NCI-H2196 (cell line): Measurements from ENCODE around the gene ST3GAL3.

Experiments used
- DNase-seq: peaks from one replicate; lab custom pipeline; 2025; ENCODE audit not compliant: unreplicated experiment; lab: John Stamatoyannopoulos, UW

ST3GAL3 gene

DNA sequence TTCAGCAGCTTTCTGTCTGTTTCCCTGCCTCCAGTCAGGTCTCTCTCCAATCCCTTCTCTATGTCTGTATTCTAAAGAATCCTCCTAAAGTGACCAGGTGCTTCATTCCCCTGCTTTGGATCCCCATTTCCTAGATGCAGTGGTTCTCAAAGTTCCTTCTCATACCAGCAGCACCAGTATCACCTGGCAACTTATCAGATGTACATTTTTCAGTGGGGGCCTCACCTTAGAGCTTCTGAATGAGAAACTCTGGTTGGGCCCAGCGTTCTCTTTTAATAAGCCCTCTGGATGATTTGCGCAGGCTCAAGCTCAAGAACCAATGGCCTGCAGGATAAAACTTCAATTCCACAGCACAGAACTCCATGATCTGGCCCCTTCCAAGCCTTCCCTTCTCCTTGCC is 200.9 kb downstream of the ST3GAL3 start:
- no peak for DNase-seq

GRCh38 chr1:43908858-43909257 is 201.5 kb downstream of the ST3GAL3 start:
- DNase-seq = no peak

GRCh38 chr1:43910343-43910742 is 203.0 kb downstream of the ST3GAL3 start:
- DNase-seq = no peak

GRCh38 chr1:43912607-43913006 is 205.3 kb downstream of the ST3GAL3 start:
- no peak for DNase-seq

DNA sequence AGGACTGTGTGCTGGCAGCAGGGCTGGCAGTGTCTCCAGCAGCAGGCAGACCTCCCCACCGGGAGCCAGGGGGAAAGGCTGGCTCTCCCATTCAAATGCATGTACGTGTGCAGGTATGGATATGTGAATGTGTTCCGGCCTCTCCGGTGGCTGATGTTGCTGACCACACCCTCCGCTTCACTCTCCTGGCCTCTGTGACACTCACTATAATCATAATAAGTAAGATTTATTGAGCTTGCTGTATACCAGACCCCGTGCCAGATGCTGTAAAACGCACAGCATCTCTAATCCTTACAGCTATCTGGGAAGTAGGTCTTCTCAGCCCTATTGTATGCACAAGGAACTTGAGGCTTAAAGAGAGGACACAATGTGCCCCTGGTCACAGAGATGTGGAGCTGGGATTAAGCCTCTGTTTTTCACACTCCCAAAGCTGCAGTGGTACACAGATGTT is 205.7 kb downstream of the ST3GAL3 start:
- DNase-seq = no peak

- DNase-seq = no peak
These were observed 206.5 kb downstream of the ST3GAL3 start for GRCh38 chr1:43913666-43914360.

DNA sequence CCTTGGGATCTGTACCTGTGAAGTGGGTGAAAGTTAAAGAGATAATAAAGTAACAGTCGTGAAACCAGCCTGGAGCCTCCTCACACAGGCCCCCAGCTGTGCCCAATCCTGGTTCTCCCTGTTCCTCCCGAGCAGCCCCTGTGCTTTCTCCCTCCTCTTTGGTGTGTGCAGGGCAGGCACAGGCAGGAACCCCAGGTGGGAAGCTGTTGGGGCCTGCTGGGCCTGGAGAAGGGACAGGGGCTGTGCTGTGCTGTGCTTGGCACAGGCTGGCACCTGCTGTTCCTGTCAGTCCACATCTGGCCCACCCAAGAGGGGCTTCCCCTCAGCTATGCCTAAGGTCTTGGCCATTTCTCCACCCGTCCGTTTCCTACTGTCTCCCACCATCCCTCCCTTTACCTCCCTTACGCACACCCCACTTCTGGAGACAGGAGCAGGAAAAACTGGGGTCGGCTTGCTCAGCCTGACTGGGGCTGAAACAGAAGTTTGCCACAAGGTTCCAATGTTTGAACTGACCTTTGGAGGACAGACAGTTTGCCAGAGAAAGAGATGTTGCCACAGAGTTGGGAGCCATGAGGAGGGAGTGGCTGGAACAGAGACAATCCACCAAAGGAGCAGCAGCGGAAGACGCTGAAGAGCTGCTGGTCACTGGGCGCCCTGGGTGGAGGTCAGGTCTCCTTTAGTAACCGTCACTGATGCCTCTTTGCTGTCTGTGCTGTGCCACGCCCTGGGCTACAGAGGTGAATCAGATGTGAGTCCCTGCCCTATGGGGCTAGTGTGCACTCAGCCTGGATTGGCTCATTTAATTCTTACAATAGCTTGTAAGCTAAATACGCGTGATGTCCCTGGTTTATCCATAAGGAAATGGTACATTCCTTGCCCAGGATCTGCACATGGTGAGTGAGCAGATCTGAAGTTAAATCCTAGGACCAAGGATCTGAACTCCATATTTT is 207.5 kb downstream of the ST3GAL3 start:
- DNase-seq = no peak

- DNase-seq = no peak
These were observed 212.6 kb downstream of the ST3GAL3 start for GRCh38 chr1:43919906-43920305.

GRCh38 chr1:43921022-43921421 is 213.7 kb downstream of the ST3GAL3 start:
- no peak for DNase-seq

GRCh38 chr1:43924516-43924915 is 217.2 kb downstream of the ST3GAL3 start:
- no peak for DNase-seq

GRCh38 chr1:43925846-43926245 is 218.5 kb downstream of the ST3GAL3 start:
- no peak for DNase-seq

- DNase-seq = peak; percentile 30
These were observed 223.0 kb downstream of the ST3GAL3 start for GRCh38 chr1:43930168-43930948.

GRCh38 chr1:43930949-43931275 is 223.6 kb downstream of the ST3GAL3 start:
- DNase-seq = no peak

GRCh38 chr1:43931711-43932660 is 224.7 kb downstream of the ST3GAL3 start:
- DNase-seq = no peak

DNA sequence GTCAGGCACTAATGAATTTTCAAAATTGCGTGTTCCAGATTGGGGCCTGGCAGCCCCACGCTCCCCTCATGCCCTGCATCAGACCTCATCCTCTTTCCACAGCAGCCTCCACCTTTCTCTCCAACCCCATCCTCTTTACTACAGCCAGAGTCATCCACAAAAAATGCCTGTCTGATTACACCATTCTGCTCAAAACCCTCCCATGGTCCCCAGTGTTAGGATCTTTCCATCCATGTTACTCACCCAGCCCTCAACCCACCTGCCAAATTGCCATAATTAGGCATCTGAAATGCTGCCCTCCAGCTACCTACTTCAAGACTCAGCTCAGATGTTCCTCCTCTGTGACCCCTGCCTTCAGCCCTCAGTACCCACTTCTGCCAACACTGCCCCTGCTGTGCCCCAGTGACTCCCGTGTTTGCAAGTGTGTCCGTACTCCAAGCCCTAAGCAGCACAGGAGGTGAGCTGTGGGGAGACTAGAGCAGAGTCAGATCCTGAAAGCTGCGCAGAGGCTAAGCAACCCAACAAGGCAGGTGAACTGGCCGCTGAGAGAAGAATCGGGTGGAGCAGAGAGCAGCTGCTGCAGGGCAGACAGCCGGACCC is 225.6 kb downstream of the ST3GAL3 start:
- no peak for DNase-seq

GRCh38 chr1:43933386-43934100 is 226.2 kb downstream of the ST3GAL3 start, which contains the start of gene ARTN:
Gene ARTN, plus strand, starts transcription at chr1:43933801. Its CDS starts 1,856 bp downstream, at chr1:43935657.
- DNase-seq = no peak

DNA sequence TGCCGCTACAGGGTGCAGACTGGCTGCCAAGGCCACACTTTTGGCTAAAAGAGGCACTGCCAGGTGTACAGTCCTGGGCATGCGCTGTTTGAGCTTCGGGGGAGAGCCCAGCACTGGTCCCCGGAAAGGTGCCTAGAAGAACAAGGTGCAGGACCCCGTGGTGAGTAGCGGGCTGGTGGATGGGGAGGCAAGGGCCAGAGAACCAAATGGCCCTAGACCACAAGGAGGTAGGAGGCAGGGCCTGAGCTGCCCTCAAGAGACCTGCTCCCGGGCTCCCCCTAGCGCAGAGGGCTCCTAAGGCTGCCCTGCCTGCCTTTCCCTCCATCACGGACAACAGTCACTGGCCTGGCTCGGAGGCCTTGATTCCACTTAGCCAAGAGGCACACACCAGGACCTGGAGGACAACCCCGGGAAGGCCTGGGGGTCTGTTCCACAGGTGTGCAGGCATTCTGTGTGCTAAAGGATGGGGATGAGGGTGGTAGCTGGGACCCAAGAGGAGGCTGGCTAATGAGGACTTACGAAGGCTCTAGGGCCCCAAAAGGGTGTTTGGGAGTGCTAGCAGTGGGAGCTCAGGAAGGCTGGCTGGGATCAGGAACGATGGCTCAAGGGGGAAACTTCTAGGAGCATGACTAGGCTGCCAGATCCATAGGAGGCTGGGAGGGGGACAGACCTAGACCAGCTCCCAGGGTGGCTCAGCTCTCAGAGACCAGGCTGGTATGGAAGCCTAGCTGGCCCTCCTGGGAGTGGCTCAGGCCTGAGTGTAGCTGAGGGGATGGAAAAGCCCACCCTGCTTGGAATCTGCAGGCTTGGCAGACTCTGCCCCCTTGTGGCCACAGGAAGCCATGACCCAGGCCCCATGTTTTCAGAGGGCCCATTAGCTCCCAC is 227.0 kb downstream of the ST3GAL3 start:
- peak; percentile 63 for DNase-seq

GRCh38 chr1:43934986-43935324 is 227.6 kb downstream of the ST3GAL3 start:
- DNase-seq = no peak
